HG03520 (cell line): ENCODE results near the gene SPAG9.

Experiments used
- ATAC-seq: cut with Tn5 transposase; IDR thresholded peaks from one replicate; pipeline ENCODE4 v1.9.1; 2021; ENCODE audit warnings: mild to moderate bottlenecking, moderate library complexity; ENCODE audit not compliant: unreplicated experiment

SPAG9 gene

GRCh38 chr17:50993544-50993943, 127.1 kb downstream of the SPAG9 start:
- no peak for ATAC-seq

DNA sequence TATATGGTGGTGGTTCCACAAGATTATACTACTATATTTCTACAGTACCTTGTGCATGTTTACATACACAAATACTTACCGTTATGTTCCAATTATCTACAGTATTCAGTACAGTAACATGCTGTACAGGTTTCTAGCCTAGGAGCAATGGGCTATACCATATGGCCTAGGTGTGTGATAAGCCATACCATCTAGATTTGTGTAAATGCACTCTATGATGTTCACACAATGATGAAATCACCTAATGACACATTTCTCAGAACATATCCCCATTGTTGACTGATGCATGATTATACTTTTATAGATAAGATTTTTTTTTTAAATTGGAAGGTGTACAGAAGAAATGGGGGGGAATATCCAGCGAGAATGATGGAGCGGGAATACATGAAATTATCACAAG, 131.5 kb downstream of the SPAG9 start:
- ATAC-seq, result no peak

GRCh38 chr17:50988427-50988826, 132.2 kb downstream of the SPAG9 start:
- ATAC-seq, result no peak

- no peak for ATAC-seq
These were observed 133.5 kb downstream of the SPAG9 start for GRCh38 chr17:50986989-50987660.

DNA sequence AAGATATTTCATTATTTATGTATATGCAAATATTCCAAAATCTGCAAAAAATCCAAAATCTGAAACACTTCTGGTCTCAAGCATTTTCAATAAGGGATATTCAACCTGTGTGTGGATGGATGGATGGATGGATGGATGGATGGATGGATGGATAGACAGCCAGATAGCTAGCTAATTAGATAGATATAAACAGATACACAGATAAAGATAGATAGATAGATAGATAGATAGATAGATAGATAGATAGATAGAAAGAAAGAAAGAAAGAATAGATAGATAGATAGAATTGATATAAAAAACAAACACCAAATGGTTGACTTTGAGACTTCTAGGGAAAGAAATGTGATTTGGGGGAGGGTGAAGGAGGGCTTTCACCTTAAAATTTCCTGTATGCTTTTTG, 139.4 kb downstream of the SPAG9 start:
- ATAC-seq, result no peak

- ATAC-seq, result no peak
These were observed 141.1 kb downstream of the SPAG9 start for GRCh38 chr17:50979524-50979927.

DNA sequence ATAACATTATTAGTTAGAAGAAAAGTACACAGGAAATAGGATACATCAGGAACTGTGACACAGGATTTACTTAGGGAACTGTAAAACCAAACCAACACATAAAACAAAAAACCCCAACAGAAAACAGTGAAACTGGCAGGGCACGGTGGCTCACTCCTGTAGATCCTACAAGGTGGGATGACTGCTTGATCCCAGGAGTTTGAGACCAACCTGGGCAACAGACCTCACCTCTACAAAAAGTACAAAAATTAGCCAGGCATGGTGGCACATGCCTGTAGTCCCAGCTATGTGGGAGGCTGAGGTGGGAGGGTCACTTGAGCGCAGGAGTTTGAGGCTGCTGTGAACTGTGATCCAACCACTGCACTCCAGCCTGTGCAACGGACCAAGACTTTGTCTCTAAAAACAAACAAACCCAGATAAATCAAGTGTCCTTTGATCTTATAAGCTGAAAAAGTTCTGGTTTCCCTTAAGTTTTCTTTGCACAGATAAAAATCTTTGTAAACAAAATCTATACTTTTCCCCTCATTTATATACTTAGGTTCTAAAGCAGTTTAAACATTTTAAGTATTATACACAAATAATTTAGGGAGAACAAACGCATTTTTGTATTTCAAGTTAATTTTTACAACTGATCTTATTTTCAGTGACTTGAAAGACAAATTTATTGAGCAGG, 143.0 kb downstream of the SPAG9 start:
- ATAC-seq, result no peak

- ATAC-seq, result no peak
These were observed 143.7 kb downstream of the SPAG9 start for GRCh38 chr17:50976951-50977472.

GRCh38 chr17:50973557-50974494, 146.8 kb downstream of the SPAG9 start:
- no peak for ATAC-seq

DNA sequence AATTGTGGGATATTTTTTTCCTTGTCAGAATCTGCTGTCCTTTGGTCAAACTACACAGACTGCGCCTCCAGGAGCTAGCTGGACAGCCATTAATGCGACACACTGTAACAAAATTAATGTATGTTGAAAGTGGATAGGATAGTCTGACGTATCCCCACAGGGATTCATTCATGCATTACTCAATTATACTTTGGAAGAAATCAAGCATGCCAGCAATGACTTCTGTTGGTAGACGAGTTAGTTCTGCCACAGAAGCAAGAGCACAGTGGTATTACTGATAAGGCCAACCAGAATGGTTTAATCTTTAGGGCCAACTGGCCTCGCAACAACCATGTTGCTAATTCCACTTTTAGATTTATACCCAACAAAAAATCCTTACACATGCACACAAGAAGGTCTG, 148.1 kb downstream of the SPAG9 start:
- ATAC-seq, result no peak

GRCh38 chr17:50967795-50968194, 152.9 kb downstream of the SPAG9 start:
- ATAC-seq, result no peak

GRCh38 chr17:50966163-50966666, 154.5 kb downstream of the SPAG9 start:
- ATAC-seq, result no peak

- no peak for ATAC-seq
These were observed 157.5 kb downstream of the SPAG9 start for GRCh38 chr17:50963139-50963538.

GRCh38 chr17:50961282-50962220, 159.1 kb downstream of the SPAG9 start:
- ATAC-seq, result no peak

GRCh38 chr17:50959341-50959740, 161.3 kb downstream of the SPAG9 start:
- no peak for ATAC-seq

- no peak for ATAC-seq
These were observed 162.8 kb downstream of the SPAG9 start for GRCh38 chr17:50957600-50958575.

- peak; percentile 48 for ATAC-seq
These were observed 163.7 kb downstream of the SPAG9 start for GRCh38 chr17:50956750-50957523.

GRCh38 chr17:50956409-50956749, 164.3 kb downstream of the SPAG9 start:
- no peak for ATAC-seq
